Measurements from ENCODE around the gene NBR1.

Gene NBR1

GRCh38 chr17:43169561-43170139, 1.4 kb upstream of the NBR1 start:
- no peaks in the 10 kb centered on the region for H3K9me2 ChIP-seq (ENCODE audit: low read depth, low read length)
- no peaks in the 10 kb centered on the region for H3F3A ChIP-seq (ENCODE audit: insufficient read depth, low read length)
- H3K36me3 ChIP-seq (ENCODE audit: insufficient read depth, low read length): no peaks in the 10 kb centered on the region
- no peaks in the 10 kb centered on the region for H3K9me3 ChIP-seq (ENCODE audit: low read length)
- peaks cover 18% of the 10 kb centered on the region for H3K79me2 ChIP-seq (ENCODE audit: insufficient read depth, low read length)
- no peaks in the 10 kb centered on the region for H4K20me1 ChIP-seq (ENCODE audit: insufficient read depth, low read length)
- peak overlapping the region; percentile 77 for H3K4me3 ChIP-seq (ENCODE audit: low read depth, low read length, poor library complexity, severe bottlenecking)
- H3K4me1 ChIP-seq (ENCODE audit: insufficient read depth, low read length, severe bottlenecking): peaks cover 26% of the 10 kb centered on the region
- H2AFZ ChIP-seq (ENCODE audit: low read length): no peak overlapping the region
- H3K27me3 ChIP-seq (ENCODE audit: insufficient read depth, low read length): no peaks in the 10 kb centered on the region
- no peak for TF ChIP-seq CTCF (IDR thresholded peaks at IDR 0.05; ENCODE audit: low read length)
- TF ChIP-seq EZH2 (IDR thresholded peaks at IDR 0.05; ENCODE audit: borderline replicate concordance, low read length): no peak
- peak overlapping the region; percentile 73 for H3K9ac ChIP-seq (ENCODE audit: low read length)
- peak overlapping the region; percentile 81 for H3K4me2 ChIP-seq (ENCODE audit: low read length)
- peak overlapping the region; percentile 93 for H3K27ac ChIP-seq (ENCODE audit: low read depth, low read length, poor library complexity, severe bottlenecking)

GRCh38 chr17:43170140-43170765, 761 bp upstream of the NBR1 start:
- H3K4me3 ChIP-seq (ENCODE audit: low read depth, low read length, poor library complexity, severe bottlenecking): peak overlapping the region; percentile 77
- H3K9me3 ChIP-seq (ENCODE audit: low read length): no peaks in the 10 kb centered on the region
- H3K79me2 ChIP-seq (ENCODE audit: insufficient read depth, low read length): peaks cover 18% of the 10 kb centered on the region
- H3K27ac ChIP-seq (ENCODE audit: low read depth, low read length, poor library complexity, severe bottlenecking): peak overlapping the region; percentile 93
- no peaks in the 10 kb centered on the region for H3K9me2 ChIP-seq (ENCODE audit: low read depth, low read length)
- TF ChIP-seq CTCF (IDR thresholded peaks at IDR 0.05; ENCODE audit: low read length) (no peak), EZH2 (IDR thresholded peaks at IDR 0.05; ENCODE audit: borderline replicate concordance, low read length) (no peak)
- peaks cover 3% of the 10 kb centered on the region; the same call in 1 of the 2 replicates for H3K36me3 ChIP-seq (ENCODE audit: insufficient read depth, low read length)
- no peaks in the 10 kb centered on the region for H3F3A ChIP-seq (ENCODE audit: insufficient read depth, low read length)
- peak overlapping the region; percentile 81 for H3K4me2 ChIP-seq (ENCODE audit: low read length)
- no peaks in the 10 kb centered on the region for H4K20me1 ChIP-seq (ENCODE audit: insufficient read depth, low read length)
- H2AFZ ChIP-seq (ENCODE audit: low read length): 0 out of 2 replicates have a peak overlapping the region, but pooled peaks have one; percentile 9
- peaks cover 28% of the 10 kb centered on the region for H3K4me1 ChIP-seq (ENCODE audit: insufficient read depth, low read length, severe bottlenecking)
- peak overlapping the region; percentile 84 for H3K9ac ChIP-seq (ENCODE audit: low read length)
- no peaks in the 10 kb centered on the region for H3K27me3 ChIP-seq (ENCODE audit: insufficient read depth, low read length)

- Histone ChIP-seq H3K4me2 (ENCODE audit: low read length) (peak overlapping the region; percentile 81), H4K20me1 (ENCODE audit: insufficient read depth, low read length) (no peaks in the 10 kb centered on the region), H3K36me3 (ENCODE audit: insufficient read depth, low read length) (peaks cover 19% of the 10 kb centered on the region; the same call in 1 of the 2 replicates), H3K4me1 (ENCODE audit: insufficient read depth, low read length, severe bottlenecking) (peaks cover 39% of the 10 kb centered on the region), H2AFZ (ENCODE audit: low read length) (no peak overlapping the region), H3F3A (ENCODE audit: insufficient read depth, low read length) (no peaks in the 10 kb centered on the region), H3K79me2 (ENCODE audit: insufficient read depth, low read length) (peaks cover 18% of the 10 kb centered on the region), H3K27ac (ENCODE audit: low read depth, low read length, poor library complexity, severe bottlenecking) (peak overlapping the region; percentile 93), H3K4me3 (ENCODE audit: low read depth, low read length, poor library complexity, severe bottlenecking) (peak overlapping the region; percentile 77), H3K27me3 (ENCODE audit: insufficient read depth, low read length) (no peaks in the 10 kb centered on the region), H3K9me3 (ENCODE audit: low read length) (no peaks in the 10 kb centered on the region), H3K9ac (ENCODE audit: low read length) (peak overlapping the region; percentile 84), H3K9me2 (ENCODE audit: low read depth, low read length) (no peaks in the 10 kb centered on the region)
- TF ChIP-seq EZH2 (IDR thresholded peaks at IDR 0.05; ENCODE audit: borderline replicate concordance, low read length) (no peak), CTCF (IDR thresholded peaks at IDR 0.05; ENCODE audit: low read length) (no peak; the same call in 1 of the 2 replicates)
Observed at GRCh38 chr17:43171586-43172487, 823 bp downstream of the NBR1 start.

Data from OCI-LY1 (cell line).